Endodermal cell (in vitro differentiated cells): Measurements from ENCODE around the gene TMEM150C. TPM values are rescaled to one million over a fixed set of nuclear protein-coding genes. Genes with fewer than 3 reads are reported as not detected.

ENCODE experiments used
- DNase-seq: peaks from one replicate; pipeline ENCODE4 v3.0.0-alpha.2; 2017
- H3K27ac ChIP-seq: 2 replicates; pipeline ENCODE4 v1.5.1; 2013; ENCODE audit warnings: mild to moderate bottlenecking, low read depth, low read length, moderate library complexity
- H3K27me3 ChIP-seq: 2 replicates; pipeline ENCODE4 v1.6.1; 2013; ENCODE audit warnings: mild to moderate bottlenecking, low read length, moderate library complexity; ENCODE audit not compliant: insufficient read depth, control insufficient read depth, poor library complexity, severe bottlenecking
- H3K36me3 ChIP-seq: 2 replicates; pipeline ENCODE4 v1.7.0; 2013; ENCODE audit warnings: mild to moderate bottlenecking, low read length, moderate library complexity; ENCODE audit not compliant: control insufficient read depth, insufficient read depth
- H3K4me1 ChIP-seq: one replicate; pipeline ENCODE4 v1.7.0; 2013; ENCODE audit warnings: low read length; ENCODE audit not compliant: control insufficient read depth, insufficient read depth
- H3K4me3 ChIP-seq: 2 replicates; pipeline ENCODE4 v1.5.1; 2013; ENCODE audit warnings: mild to moderate bottlenecking, low read length, moderate library complexity
- H3K9ac ChIP-seq: 2 replicates; pipeline ENCODE4 v1.6.1; 2013; ENCODE audit warnings: mild to moderate bottlenecking, low read length, moderate library complexity; ENCODE audit not compliant: poor library complexity, severe bottlenecking; ENCODE audit errors: extremely low read depth
- H3K9me3 ChIP-seq: 2 replicates; pipeline ENCODE4 v1.6.1; 2013; ENCODE audit warnings: mild to moderate bottlenecking, low read length, moderate library complexity; ENCODE audit not compliant: control insufficient read depth
- H3K27ac Mint-ChIP-seq: 2 replicates; pipeline ENCODE4 v1.8.0; 2020; ENCODE audit warnings: mixed read lengths
- H3K27me3 Mint-ChIP-seq: 2 replicates; pipeline ENCODE4 v1.8.0; 2021; ENCODE audit warnings: mild to moderate bottlenecking, mixed read lengths; ENCODE audit not compliant: insufficient read depth
- H3K36me3 Mint-ChIP-seq: 2 replicates; pipeline ENCODE4 v1.8.0; 2020; ENCODE audit warnings: low read depth, mixed read lengths
- H3K4me1 Mint-ChIP-seq: 2 replicates; pipeline ENCODE4 v1.8.0; 2020; ENCODE audit warnings: mixed read lengths
- H3K4me3 Mint-ChIP-seq: 2 replicates; pipeline ENCODE4 v1.8.0; 2020; ENCODE audit warnings: mild to moderate bottlenecking, moderate library complexity, mixed read lengths
- H3K9me3 Mint-ChIP-seq: 2 replicates; pipeline ENCODE4 v1.8.0; 2020; ENCODE audit warnings: mild to moderate bottlenecking, mixed read lengths
- WGBS, 2 experiments: methylation state at CpG; one replicate each; pipeline versions ENCODE4 v1.1.5 to v1.1.7; 2013; ENCODE audit warnings: missing lambda C conversion rate in 2 of 2, mixed read lengths in 1 of 2; ENCODE audit not compliant: insufficient coverage in 1 of 2, insufficient read length in 1 of 2; 5-methylcytosine and 5-hydroxymethylcytosine counted together
- total RNA-seq, 2 donors: library from RNA; stranded (reverse); fragmentation: NEBNext Ultra II Directional in 1 of 2; extraction: Animal tissue kit (Norgen Biotek cat#: 25700) in 1 of 2; gene quantifications; 2 replicates in 1 of 2; 3 replicates in 1 of 2; pipeline ENCODE4 v1.2.1, GENCODE V29; 2021
- TF ChIP-seq, protein P1 (sequence below): fragments of 200-600 bp; sonication (generic); conservative IDR thresholded peaks from 2 replicates; pipeline ENCODE4 v1.5.0; 2021; ENCODE audit warnings: antibody characterized with exemption, mild to moderate bottlenecking

The TMEM150C gene
- total RNA-seq, 2 donors from 2014 or later, result 29.3 to 32.8 TPM

DNA sequence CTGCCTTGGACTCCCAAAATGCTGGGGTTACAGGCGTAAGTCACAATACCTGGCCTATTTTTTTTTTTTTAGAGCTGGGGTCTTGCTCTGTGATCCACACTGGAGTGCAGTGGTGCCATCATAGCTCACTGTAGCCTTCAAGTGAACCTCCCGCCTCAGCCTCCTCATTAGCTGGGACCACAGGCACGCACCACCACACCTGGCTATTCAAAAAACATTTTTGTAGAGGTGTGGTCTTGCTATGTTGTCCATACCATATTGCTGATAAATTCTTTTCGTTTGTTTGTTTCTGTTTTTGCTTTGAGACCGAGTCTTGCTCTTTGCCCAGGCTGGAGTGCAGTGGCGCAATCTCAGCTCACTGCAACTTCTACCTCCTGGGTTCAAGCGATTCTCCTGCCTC lies 109.8 kb downstream of the TMEM150C start:
- peak; percentile 7 for DNase-seq
- no peak overlapping the region for H3K4me3 Mint-ChIP-seq
- TF ChIP-seq, protein P1, sequence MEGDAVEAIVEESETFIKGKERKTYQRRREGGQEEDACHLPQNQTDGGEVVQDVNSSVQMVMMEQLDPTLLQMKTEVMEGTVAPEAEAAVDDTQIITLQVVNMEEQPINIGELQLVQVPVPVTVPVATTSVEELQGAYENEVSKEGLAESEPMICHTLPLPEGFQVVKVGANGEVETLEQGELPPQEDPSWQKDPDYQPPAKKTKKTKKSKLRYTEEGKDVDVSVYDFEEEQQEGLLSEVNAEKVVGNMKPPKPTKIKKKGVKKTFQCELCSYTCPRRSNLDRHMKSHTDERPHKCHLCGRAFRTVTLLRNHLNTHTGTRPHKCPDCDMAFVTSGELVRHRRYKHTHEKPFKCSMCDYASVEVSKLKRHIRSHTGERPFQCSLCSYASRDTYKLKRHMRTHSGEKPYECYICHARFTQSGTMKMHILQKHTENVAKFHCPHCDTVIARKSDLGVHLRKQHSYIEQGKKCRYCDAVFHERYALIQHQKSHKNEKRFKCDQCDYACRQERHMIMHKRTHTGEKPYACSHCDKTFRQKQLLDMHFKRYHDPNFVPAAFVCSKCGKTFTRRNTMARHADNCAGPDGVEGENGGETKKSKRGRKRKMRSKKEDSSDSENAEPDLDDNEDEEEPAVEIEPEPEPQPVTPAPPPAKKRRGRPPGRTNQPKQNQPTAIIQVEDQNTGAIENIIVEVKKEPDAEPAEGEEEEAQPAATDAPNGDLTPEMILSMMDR, result no peak
- peaks cover 88% of the 10 kb centered on the region for H3K36me3 ChIP-seq
- H3K9me3 Mint-ChIP-seq, result no peaks in the 10 kb centered on the region
- H3K36me3 Mint-ChIP-seq, result peaks cover 79% of the 10 kb centered on the region
- H3K4me1 Mint-ChIP-seq, result peaks cover 6% of the 10 kb centered on the region
- peaks cover 13% of the 10 kb centered on the region for H3K9me3 ChIP-seq
- no peaks in the 10 kb centered on the region for H3K27me3 ChIP-seq
- H3K9ac ChIP-seq, result no peak overlapping the region
- 88 to 96% methylated on average over 5 to 7 of the region's 7 CpGs for WGBS, 2 experiments
- H3K27ac Mint-ChIP-seq, result no peak overlapping the region
- H3K4me3 ChIP-seq, result no peak overlapping the region
- peaks cover 9% of the 10 kb centered on the region for H3K4me1 ChIP-seq
- no peak overlapping the region for H3K27ac ChIP-seq
- no peaks in the 10 kb centered on the region for H3K27me3 Mint-ChIP-seq

DNA sequence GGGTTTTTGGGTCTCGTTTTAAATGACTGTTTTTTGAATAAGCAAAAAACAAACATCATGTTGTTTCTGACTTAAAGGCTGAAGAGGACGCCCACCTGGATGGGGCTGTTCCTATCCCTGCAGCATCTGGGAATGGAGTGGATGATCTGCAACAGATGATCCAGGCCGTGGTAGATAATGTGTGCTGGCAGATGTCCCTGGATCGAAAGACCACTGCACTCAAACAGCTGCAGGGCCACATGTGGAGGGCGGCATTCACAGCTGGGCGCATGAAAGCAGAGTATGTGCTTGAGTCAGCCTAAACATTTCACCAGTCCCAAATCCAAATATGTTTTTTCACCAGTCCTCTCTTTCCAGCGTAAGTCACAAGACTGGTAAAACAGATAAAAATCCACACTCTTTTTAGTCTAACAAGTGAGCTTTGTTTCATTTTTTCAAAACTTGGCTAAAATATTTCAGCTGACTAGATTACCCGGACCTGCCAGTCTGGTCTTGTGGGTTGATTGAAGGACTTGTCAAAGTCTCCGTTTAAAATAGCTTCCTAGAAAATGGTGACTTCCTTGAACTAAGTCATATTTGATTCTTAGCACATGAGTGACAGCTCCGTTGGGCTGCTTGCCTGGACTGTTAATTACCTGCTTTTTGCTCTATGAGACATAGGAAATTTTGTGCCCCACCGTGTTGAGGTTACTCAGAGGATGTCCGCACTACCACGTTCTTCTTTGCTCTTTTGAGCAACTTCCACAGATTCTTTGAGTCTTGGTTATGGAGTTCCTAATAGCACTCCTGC lies 110.6 kb downstream of the TMEM150C start:
- peaks cover 72% of the 10 kb centered on the region for H3K36me3 Mint-ChIP-seq
- no peaks in the 10 kb centered on the region for H3K27me3 Mint-ChIP-seq
- peak overlapping the region; percentile 35 for H3K27ac Mint-ChIP-seq
- peak; percentile 45 for DNase-seq
- H3K4me1 ChIP-seq, result peaks cover 9% of the 10 kb centered on the region
- H3K36me3 ChIP-seq, result peaks cover 79% of the 10 kb centered on the region
- H3K4me1 Mint-ChIP-seq, result peaks cover 6% of the 10 kb centered on the region
- H3K9me3 Mint-ChIP-seq, result no peaks in the 10 kb centered on the region
- TF ChIP-seq, protein P1, result no peak
- no peak overlapping the region for H3K9ac ChIP-seq
- no peak overlapping the region for H3K4me3 Mint-ChIP-seq
- H3K27ac ChIP-seq, result no peak overlapping the region
- H3K4me3 ChIP-seq, result no peak overlapping the region
- peaks cover 13% of the 10 kb centered on the region for H3K9me3 ChIP-seq
- 95 to 97% methylated on average over 12 to 13 of the region's 13 CpGs for WGBS, 2 experiments
- no peaks in the 10 kb centered on the region for H3K27me3 ChIP-seq

DNA sequence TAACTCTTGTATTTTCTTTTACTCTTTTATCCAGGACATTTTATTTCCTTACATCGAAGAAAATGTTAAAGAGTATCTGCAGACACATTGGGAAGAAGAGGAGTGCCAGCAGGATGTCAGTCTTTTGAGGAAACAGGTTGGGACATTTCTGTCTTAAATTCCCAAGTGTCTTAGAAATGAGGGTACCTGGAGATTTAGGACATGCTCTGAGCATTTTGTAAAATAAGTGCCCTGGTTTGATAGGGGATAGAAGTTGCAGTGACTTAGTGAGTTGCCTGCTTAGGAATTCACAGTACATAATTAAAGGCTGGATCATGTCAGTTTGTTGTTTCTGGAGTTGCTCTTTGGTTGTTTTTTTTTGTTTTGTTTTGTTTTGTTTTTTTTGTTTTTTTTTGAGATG lies 113.9 kb downstream of the TMEM150C start:
- Histone ChIP-seq H3K4me1 (no peaks in the 10 kb centered on the region), H3K36me3 (peaks cover 70% of the 10 kb centered on the region), H3K4me3 (no peak overlapping the region), H3K9ac (no peak overlapping the region), H3K27me3 (no peaks in the 10 kb centered on the region), H3K27ac (no peak overlapping the region), H3K9me3 (peaks cover 13% of the 10 kb centered on the region)
- WGBS, 2 experiments, result 93 to 100% methylated on average over 1 of the region's 1 CpG
- Mint-ChIP-seq H3K36me3 (peaks cover 53% of the 10 kb centered on the region), H3K27ac (peak overlapping the region; percentile 19), H3K27me3 (no peaks in the 10 kb centered on the region), H3K4me1 (no peaks in the 10 kb centered on the region), H3K4me3 (no peak overlapping the region), H3K9me3 (no peaks in the 10 kb centered on the region)
- TF ChIP-seq, protein P1, result no peak
- no peak for DNase-seq
